Right atrium auricular region (tissue), 2 donors: ENCODE results near the gene ETFBKMT. TPM values are rescaled to one million over a fixed set of nuclear protein-coding genes. Genes with fewer than 3 reads are reported as not detected.

ENCODE experiments used
- DNase-seq: peaks from one replicate; pipeline ENCODE4 v3.0.0-alpha.2; 2019; ENCODE audit warnings: low spot score
- H3K27ac ChIP-seq, 2 donors: fragments of 200-600 bp; sonication (generic); 1 replicate in 1 of 2; 2 replicates in 1 of 2; pipeline ENCODE4 v1.5.1; 2016 to 2019
- H3K27me3 ChIP-seq, 2 donors: fragments of 200-600 bp; sonication (generic); one replicate each; pipeline versions ENCODE4 v1.5.1 to v1.6.0; 2017 to 2019
- H3K36me3 ChIP-seq: fragments of 200-600 bp; sonication (generic); one replicate; pipeline ENCODE4 v1.5.1; 2016
- H3K4me1 ChIP-seq, 2 donors: fragments of 200-600 bp; sonication (generic); one replicate each; pipeline versions ENCODE4 v1.5.1 to v1.6.0; 2017 to 2019
- H3K4me3 ChIP-seq, 2 donors: fragments of 200-600 bp; sonication (generic); 1 replicate in 1 of 2; 2 replicates in 1 of 2; pipeline ENCODE4 v1.5.1; 2017 to 2019; ENCODE audit warnings: mild to moderate bottlenecking in 1 of 2, moderate library complexity in 1 of 2
- H3K9me3 ChIP-seq, 2 donors: fragments of 200-600 bp; sonication (generic); one replicate each; pipeline ENCODE4 v1.5.1; 2019
- CTCF ChIP-seq, 2 donors: fragments of 200-600 bp; sonication (generic); IDR thresholded peaks; one replicate each; pipeline ENCODE4 v1.5.1; 2019; ENCODE audit warnings: antibody characterized with exemption in 2 of 2
- total RNA-seq, 2 donors: library from RNA; depleted of rRNA; stranded (reverse); fragments of >200 nt; gene quantifications; one replicate each; pipeline ENCODE4 v1.1.0, GENCODE V29; 2016

ETFBKMT gene
- total RNA-seq, 2 donors from 2014 or later: 2.2 to 4.2 TPM

DNA sequence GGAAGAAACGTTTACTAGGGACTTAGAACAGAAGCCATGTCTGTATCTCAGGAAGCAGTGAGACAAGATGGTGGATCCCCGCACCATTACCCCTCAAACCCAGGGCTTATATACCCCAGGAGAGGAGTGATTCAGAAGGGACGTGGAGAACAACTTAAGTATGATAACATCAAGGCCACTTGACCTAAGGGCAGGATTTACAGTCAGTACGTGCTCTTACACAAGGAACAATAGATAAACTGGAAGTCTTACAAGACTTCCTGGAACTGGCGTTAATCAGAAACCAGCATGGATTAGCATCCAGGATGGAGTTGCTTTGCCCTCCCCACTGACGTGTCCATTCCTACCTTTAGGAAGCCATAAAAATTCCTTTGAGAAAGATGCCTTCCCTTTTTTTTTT lies 8.6 kb upstream of the ETFBKMT start:
- no peak for TF ChIP-seq CTCF (IDR thresholded peaks at IDR 0.05)
- no peak for DNase-seq
- H3K4me1 ChIP-seq: peaks cover 0 to 11% of the 10 kb centered on the region in 2 donors
- no peaks in the 10 kb centered on the region for H3K36me3 ChIP-seq
- no peak overlapping the region for H3K4me3 ChIP-seq
- H3K27me3 ChIP-seq: no peaks in the 10 kb centered on the region
- H3K27ac ChIP-seq: no peak overlapping the region
- no peaks in the 10 kb centered on the region for H3K9me3 ChIP-seq

DNA sequence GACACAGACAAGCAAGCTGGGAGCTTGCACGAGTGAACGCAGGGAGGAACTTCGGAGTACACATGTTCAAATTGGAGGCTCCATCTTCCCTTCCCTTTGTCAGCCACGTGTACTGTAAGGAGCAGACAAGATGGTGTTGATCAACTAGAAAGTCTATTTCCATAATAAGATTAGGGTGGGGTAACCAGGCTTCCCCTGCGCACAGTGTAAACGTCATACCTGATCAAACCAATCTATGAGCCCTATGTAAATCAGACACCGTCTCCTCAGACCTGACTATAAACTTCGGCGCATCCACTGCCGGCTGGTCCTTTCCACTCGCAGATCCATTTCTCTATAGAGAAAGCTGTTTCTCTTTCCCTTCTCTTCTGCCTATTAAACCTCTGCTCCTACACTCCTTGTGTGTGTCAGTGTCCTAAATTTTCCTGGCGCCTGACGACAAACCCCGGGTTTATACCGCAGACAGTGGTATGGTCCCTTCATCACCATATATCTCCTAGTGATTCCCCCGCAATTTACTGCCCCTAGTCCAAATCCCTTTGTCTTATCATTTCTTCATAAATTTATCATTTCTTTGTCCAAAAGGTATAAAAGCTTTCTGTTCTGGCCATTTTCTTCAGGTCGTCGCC lies 7.5 kb upstream of the ETFBKMT start:
- no peak overlapping the region for H3K27ac ChIP-seq
- H3K27me3 ChIP-seq: no peaks in the 10 kb centered on the region

DNA sequence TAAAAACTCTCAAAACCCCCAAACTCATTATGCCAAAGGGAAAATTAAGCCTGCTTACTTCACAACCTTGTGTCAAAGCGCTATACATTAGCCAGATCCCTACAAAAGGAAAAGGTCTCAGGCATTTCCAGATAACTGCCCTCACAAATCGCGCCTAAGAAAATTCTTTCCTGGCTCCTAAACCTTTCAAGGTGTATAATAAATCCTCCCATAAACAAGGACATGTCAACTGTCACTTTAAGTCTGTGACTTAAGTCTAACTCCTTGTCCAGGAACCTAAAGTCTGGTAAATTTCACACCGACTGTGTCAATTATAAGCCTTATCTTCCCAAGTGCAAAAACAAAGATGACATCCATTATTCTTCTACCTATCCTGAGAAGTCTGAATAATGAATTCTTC lies 4.3 kb upstream of the ETFBKMT start:
- Histone ChIP-seq H3K27ac (no peak overlapping the region), H3K9me3 (no peaks in the 10 kb centered on the region), H3K4me1 (peaks cover 0 to 13% of the 10 kb centered on the region in 2 donors), H3K36me3 (no peaks in the 10 kb centered on the region), H3K4me3 (no peak overlapping the region), H3K27me3 (no peaks in the 10 kb centered on the region)
- no peak for DNase-seq
- no peak for TF ChIP-seq CTCF (IDR thresholded peaks at IDR 0.05)

More for the DNA sequence above, 7.5 kb upstream of the ETFBKMT start:
- Histone ChIP-seq H3K4me1 (peaks cover 0 to 11% of the 10 kb centered on the region in 2 donors), H3K4me3 (no peak overlapping the region), H3K9me3 (no peaks in the 10 kb centered on the region), H3K36me3 (no peaks in the 10 kb centered on the region)
- no peak for DNase-seq
- TF ChIP-seq CTCF (IDR thresholded peaks at IDR 0.05): no peak

GRCh38 chr12:31655792-31656191 lies 3.7 kb upstream of the ETFBKMT start:
- Histone ChIP-seq H3K4me3 (no peak overlapping the region), H3K27me3 (no peaks in the 10 kb centered on the region), H3K27ac (no peak overlapping the region), H3K9me3 (no peaks in the 10 kb centered on the region), H3K4me1 (peaks cover 0 to 14% of the 10 kb centered on the region in 2 donors), H3K36me3 (no peaks in the 10 kb centered on the region)
- TF ChIP-seq CTCF (IDR thresholded peaks at IDR 0.05): no peak
- DNase-seq: no peak

DNA sequence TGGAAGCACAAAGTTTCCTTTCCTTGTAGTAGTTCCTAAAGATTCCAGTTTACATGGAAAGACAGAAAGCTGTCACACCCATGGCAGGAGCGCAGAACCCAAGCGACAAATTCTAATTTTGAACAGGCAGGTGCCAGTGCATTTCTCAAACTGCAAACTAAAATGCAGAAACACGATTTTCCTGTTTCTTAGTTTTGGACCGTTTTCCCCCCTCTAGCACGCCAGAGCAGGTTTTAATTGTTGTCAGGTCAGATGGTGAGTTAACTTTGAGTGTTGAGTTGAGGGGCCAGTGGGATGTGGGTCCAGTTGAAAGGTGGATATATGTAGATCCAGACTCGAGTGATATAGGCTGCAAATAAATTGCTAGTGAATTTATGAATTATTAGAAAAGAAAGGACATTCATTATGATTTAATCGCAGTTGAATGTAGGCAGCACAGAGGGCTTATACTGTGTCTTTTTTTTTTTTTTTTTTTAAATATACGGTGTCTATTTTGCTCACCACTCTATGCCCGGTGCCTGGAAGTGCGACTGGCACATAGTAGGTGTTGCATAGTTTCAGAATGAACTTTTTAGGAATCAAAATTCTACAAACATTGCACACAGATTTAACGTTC lies 909 bp upstream of the ETFBKMT start:
- DNase-seq: no peak
- Histone ChIP-seq H3K27me3 (no peaks in the 10 kb centered on the region), H3K9me3 (no peaks in the 10 kb centered on the region), H3K4me1 (peaks cover 0 to 7% of the 10 kb centered on the region in 2 donors), H3K27ac (peak overlapping the region; percentile 89 to 91), H3K4me3 (peak overlapping the region; percentile 56 to 66), H3K36me3 (no peaks in the 10 kb centered on the region)
- TF ChIP-seq CTCF (IDR thresholded peaks at IDR 0.05): no peak
